GM19467 (cell line): Measurements from ENCODE around the gene CA7.
A peak's percentile ranks its signal among the peaks of the same experiment; 100 is the strongest.

Experiments used
- ATAC-seq: cut with Tn5 transposase; IDR thresholded peaks from one replicate; pipeline ENCODE4 v1.9.1; 2021; ENCODE audit warnings: mild to moderate bottlenecking, moderate library complexity; ENCODE audit not compliant: unreplicated experiment

The CA7 gene

DNA sequence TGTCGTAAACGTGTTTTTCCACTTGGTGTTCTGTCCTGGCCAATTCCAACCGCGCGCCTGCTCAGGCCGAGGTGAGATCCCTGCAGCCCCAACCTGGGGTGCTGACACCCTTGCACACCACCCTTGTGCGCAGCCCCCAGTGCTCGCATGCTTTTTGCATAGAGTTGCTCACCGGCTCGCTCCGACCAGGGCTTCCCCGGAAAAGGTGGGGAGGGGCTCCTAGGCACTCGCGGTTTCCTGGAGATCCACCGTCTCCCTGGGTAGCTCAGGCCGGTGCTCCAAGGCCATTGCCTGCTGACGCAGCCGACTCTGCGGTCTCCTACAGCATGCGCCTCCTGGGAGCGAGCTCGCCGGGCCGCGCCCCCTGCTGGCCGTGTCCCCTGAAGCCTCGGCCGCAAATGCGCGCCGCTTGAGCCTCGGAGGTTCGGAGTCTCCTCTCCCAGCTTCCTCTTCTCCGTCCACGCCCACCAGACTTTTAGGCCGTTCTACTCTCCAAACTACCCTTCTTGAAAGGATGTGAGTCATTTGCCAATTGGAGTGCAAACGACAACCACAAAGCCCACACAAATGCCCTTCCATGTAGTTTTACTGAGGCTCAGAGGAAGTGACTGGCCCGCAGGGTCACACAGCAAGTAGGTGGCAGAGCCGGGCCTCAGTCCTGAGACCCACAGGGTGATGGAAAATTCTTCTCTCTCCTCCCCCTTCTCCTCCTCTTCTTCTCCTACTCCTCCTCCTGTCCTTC lies 28.9 kb downstream of the CA7 start:
- peak; percentile 78 for ATAC-seq

DNA sequence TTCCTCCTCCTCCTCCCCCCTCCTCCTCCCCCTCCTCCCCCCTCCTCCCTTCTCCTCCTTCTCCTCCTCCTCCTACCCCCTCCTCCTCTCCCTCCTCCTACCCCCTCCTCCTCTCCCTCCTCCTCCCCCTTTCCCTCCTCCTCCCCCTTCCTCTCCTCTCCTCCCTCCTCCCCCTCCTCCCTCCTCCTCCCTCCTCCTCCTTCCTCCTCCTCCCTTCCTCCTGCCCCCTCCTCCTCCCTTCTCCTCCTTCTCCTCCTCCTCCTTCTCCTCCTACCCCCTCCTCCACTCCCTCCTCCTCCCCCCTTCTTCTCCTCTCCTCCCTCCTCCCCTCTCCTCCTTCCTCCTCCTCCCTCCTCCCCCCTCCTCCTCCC lies 29.5 kb downstream of the CA7 start:
- ATAC-seq: no peak

DNA sequence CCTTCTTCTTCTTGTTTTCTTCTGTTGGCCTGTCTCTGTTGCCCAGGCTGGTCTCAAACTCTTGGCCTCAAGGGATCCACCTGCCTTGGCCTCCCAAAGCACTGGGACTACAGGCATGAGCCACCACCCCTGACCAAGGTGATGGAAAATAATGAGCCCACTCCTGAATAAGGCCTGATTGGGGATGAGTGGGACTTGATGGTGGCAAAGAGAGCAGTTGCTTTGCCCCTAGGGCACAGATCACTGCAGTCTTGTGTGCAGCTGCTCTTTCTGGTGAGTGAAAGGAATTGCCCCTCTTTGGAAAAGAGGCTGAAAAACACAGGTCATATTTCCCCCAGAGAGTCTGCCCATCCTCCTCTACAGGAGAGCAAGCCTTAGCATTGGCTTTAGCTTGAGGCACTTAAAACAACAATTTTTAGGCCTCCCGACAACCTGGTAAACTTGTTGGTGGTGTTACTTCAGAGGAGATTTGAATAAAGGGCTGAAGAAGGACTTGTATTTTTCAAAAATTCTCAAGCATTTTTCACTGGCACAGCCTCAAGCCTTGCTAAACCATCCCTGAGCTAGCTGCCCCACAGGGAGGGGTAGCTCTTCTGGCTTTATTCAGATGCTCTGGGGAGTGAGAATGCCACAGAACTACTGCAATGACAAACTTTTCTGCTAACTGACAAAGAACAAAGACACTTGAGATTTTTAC lies 30.0 kb downstream of the CA7 start:
- no peak for ATAC-seq

DNA sequence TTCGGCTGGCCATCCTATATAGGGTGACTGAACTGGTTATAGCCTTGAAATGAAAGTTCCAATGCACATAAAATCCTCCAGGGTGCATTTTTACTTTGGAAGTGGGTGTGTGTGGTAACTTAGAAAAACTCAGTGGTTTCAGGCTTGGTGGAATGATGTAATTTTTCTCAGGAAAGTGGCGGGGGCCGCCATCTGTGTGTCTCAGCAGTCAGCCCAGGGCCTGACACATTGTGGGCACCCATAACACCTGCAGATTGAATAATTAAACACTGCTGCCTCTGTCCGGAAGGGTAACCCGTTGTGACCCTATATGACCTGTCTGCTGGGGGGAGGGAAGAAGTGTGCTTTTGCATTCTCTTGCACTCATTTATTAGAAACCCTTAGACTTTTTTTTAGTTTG lies 33.9 kb downstream of the CA7 start:
- ATAC-seq: no peak

DNA sequence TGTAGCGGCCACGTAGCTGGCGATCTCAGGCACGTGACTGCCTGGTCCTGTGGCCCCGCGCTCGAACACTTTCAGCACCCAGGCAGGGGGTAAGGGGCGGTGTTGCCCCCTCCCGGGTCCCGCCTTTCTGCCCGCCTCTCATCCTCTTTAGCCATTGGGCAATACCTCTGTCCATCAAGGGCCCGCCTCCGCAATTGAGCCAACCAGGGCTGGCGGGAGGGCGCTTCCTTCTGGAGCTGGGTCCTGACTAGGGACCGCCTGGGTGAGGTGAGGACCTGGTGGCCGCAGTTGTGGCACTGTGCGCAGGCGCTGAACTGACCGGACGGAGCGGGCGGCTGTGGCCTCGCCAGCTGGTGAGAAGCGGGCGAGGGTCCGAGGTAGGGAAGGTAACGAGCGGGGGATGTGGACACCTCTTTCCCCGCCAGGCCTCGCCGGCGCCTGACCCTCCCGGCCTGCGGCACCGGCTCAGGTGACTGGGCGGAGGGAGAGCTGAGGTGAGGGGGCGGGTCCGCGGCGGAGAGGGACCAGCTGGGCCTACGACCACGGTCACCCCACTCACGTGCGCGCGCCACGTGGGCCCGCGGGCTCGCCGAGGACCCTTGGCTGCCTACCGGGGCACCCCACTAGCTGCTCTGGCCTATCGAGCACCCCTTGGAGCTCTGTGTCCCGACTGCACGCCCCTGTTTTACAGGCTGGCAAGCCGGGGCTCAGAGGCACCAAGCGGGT lies 36.2 kb downstream of the CA7 start, which contains the start of gene PDP2:
TSS of gene PDP2 (plus strand) at position 228 of the 726 bp plus-strand sequence. CDS start 3,770 bp downstream, outside the sequence.
- peak; percentile 94 for ATAC-seq

DNA sequence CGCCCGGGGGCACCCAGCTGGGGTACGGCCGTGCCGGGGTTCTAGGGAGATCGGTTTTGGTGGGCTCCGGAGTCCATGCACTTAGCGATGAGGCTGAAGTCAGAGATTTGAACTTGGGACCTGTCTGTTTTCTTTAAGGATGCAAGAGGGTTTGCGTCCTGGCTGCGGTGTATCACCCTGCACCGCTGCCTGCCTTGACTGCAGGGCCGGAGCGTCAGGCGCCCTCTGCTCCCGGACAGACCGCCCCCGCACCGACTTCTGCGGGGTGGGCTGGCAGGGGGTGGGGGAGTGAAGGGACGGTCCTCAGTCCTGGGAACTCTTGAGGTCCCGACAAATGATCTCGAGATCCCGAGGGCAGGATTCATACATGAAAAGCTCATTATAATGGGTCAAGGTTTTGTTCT lies 36.8 kb downstream of the CA7 start:
- peak; percentile 4 for ATAC-seq

DNA sequence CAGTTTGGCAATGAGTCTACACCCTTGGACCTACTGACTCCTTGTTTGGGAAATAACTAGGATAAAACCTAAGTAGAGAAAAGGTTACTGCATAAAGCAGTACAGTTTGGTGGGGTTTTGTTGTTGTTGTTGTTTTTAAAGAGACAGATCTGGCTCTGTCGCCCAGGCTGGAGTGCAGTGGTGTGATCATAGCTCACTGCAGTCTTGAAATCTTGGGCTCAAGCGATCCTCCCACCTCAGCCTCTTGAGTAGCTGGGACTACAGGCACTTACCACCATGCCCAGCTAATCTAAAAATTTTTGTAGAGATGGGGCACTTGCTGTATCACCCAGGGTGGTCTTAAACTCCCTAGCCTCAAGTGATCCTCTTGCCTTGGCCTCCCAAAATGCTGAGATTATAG lies 37.3 kb downstream of the CA7 start:
- ATAC-seq: no peak

DNA sequence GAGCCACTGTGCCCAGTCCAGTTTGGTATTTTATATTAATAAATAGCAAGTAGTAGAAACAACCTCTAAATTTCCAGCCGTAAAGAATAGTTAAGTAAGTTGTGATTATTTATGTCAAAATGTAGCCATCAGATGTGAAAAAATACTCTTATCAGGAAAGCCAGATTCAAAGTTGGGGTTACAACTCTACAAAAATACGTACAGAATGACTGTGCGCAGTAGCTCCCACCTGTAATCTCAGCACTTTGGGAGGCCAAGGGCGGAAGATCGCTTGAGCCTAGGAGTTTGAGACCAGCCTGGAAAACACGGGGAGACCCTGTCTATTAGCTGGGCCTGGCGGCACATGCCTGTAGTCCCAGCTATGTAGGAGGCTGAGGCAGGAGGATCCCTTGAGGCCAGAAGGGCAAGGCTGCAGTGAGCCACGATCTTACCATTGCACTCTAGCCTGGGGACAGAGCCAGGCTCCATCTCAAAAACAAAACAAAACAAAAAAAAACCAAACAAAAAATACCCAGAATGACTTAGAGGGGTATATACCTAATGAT lies 37.8 kb downstream of the CA7 start:
- no peak for ATAC-seq

DNA sequence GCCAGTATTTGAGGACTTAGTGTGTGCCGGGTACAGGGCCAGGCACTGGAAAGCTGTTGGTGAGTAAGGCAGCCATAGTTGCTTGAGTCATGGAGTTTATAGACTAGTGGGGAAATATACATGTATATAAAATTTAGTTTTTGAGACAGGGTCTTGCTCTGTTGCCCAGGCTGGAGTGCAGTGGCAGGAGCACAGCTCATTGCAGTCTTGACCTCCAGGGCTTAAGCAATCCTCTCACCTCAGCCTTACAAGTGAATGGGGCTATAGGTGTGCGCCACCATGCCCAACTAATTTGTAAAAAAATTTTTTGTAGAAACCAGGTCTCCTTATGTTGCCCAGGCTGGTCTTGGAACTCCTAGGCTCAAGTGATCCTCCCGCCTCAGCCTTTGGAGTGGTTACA lies 38.5 kb downstream of the CA7 start:
- no peak for ATAC-seq

DNA sequence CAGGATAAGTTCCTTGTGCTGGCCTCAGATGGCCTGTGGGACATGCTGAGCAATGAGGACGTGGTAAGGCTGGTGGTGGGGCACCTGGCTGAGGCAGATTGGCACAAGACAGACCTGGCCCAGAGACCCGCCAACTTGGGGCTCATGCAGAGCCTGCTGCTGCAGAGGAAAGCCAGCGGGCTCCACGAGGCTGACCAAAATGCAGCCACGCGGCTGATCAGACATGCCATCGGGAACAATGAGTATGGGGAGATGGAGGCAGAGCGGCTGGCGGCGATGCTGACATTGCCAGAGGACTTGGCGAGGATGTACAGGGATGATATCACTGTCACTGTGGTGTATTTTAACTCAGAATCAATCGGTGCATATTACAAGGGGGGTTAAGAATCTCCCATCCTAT lies 41.3 kb downstream of the CA7 start:
- no peak for ATAC-seq

DNA sequence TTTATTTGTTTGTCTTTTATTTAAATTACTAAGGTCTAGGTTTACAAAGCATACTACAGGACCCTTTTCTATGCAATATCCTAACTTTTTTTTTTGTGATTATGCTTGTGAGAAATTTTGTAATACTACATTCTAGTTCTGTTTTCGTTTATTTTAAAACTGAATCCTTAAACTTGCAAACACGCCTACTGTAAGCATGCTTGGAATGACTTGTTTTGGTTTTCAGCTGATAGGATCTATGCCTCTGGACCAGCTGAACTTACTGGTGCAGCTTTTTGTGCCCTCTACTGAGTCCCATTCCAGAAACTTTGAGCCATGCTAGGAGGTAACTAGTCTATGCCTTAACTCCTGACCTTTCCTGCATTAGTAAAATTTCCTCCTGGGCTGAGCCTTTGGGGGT lies 42.1 kb downstream of the CA7 start:
- no peak for ATAC-seq

DNA sequence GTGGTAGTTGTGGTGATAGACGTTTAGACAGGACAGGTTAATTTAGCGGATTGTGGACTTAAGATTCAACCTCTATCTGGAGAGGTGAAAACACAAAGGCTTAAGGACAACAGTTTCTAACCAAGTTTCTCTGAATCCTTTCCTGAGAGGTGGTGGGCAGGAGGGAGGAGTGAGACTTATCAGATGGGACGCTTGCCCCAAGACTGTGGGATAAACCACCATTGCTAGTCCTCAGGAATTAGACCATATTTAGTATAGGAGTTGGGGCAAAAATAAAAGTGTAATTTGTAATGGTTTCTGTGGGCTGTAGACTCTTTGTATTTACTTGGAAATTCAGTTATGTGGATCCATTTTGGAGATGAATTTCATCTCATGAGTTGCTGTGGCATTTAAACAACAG lies 42.7 kb downstream of the CA7 start:
- no peak for ATAC-seq

DNA sequence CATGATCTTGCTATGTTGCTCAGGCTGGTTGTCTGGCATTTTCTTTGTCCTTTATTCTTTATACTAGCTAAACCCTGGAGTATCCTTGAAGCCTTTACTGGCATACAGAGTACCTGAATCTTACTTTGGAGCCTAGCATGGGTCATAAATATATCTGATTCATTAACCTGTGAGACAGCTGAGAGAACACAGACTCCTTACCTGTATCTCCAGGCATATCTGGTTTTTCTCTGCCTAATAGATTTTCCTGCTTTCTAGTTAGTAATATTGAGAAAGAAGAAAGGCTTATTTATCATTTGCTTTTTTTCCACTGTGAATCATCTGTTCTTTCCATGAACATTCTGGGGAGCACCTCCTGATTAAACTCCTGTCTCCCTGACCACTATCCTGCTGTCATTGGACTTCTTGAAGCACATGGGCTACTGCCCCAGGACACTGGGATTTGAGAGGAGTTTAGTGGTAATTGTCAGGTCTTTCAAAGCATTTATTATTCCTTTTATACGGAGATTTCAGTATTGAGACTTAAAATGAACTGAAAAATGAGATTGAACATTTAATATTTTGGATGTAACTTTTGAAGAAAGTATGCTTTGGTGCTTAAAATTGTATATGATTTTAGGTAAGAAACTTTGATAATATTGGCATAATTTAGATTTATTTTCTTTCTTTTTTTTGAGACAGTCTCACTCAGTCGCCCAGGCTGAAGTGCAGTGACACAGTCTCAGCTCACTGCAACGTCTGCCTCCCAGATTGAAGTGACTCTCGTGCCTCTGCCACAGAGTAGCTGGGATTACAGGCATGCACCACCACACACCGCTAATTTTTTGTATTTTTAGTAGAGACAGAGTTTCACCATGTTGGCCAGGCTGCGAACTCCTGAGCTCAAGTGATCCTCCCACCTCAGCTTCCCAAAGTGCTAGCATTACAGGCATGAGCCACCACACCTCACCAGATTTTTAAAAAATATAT lies 44.7 kb downstream of the CA7 start:
- ATAC-seq: no peak

DNA sequence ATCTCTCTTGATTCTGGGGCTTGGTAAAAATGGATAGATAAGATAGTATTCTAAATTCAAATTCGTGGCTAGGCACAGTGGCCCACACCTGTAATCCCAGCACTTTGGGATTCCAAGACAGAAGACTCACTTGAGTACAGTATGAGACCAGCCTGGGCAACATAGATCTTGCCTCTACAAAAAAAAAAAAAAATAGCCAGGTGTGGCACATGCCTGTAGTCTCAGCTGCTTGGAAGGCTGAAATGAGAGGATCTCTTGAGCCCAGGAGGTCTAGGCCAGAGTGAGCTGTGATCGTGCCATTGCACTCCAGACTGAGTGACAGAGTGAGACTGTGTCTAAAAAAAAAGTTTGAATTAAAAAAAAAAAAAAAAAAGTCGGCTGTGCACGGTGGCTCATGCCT lies 45.4 kb downstream of the CA7 start:
- no peak for ATAC-seq

DNA sequence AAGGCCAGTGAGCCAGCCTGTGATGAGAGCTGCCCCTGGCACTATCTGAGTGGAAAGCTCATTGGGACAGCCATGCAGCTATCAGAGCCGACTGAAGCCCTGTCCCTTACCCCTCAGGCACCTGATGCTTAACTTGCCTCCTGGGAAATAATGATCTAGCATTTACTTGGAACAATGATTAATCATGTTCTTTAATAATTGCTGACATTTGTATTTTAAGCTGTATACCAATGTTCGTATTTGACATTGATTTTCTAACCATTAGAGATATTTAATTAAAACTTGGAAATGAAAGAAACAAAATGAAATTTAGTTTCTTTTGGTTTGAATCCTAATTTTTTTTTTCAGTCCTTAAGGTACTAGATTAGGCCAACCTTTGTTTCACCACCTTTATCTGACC lies 46.6 kb downstream of the CA7 start:
- ATAC-seq: no peak

DNA sequence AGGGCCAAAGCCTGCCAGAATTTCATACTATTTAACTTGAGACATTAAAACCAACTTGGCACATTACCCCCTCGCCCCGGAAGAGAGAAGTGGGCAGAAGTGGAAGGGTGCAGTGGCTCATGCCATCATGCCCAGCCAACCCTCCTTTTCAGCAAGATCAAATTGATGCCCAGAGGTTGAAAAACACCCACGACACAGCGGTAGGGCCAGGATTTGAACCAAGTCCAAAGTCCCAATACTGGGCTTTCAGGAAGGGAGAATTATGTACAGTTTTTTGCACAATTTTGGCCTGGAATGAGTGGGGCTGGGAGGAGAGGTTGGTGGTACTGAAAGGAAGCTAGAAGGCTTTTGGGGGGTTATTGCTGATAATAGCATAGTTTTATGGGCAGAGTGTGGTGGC lies 47.1 kb downstream of the CA7 start:
- ATAC-seq: no peak

DNA sequence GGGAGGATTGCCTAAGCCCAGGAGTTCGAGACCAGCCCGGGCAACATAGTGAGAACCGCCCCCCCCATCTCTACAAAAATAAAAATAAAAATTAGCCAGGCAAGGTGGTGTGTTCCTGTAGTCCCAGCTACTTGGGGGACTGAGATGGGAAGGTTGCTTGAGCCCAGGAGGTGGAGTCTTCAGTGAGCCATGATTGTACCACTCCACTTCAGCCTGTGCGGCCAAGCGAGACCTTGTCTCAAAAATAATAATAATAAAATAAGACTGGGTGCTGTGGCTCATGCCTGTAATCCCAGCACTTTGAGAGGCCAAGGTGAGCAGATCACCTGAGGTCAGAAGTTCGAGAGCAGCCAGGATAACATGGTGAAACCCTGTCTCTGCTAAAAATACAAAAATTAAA lies 47.6 kb downstream of the CA7 start:
- no peak for ATAC-seq

DNA sequence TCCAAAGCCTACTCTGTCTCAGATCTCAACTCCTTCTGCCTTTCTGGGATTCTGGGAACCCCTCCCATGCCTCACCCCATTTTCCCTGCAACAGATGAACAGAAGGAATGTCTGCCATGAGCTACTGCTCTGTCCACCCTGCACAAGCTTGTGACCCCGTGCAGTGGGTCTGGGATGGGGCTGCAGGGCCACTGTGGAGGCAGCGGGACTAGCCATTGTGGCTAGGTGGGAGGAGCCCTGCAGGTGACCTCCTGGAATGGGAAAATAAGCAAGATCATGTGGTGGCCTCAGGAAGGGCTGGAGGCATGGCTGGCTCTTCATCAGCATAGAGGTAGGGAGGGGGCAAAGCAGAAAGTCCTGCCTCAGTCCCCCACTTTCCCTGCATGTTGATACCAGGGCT lies 49.8 kb downstream of the CA7 start:
- no peak for ATAC-seq

DNA sequence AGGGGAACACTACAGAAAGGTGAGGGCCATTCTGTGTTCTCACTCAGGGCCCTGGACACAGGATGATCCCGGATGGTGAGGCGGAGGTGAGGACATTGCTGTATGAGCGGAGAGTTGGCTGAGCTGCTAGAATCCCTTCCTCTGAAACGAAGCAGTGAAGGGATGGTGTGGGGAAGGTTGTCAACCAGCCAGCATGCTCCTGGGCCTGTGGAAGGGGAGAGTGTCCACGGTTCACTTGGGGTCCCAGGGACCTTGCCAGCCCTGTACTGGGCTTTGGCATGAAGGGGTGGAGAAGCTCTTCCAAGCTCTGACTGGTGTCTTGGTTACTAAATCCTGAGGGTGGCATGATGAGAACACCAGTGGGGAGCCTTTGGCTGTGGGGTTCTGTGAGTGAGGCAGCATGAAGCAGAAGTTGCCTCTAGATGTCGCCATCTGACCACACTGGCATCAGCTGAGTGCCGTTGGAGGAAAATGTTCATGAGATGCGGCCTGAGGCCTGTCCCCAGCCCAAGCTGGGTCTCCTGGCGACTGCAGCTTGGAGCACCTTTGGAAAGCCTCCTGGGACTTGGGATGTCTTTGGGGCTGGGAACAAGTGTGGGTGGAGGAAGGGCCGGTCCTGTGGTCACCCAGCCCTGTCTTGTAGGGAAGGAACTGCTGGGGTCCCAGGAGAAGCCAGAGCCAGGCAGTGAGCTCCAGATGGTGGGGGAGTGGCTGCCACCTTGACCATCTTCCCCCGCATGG lies 50.9 kb downstream of the CA7 start:
- ATAC-seq: no peak

DNA sequence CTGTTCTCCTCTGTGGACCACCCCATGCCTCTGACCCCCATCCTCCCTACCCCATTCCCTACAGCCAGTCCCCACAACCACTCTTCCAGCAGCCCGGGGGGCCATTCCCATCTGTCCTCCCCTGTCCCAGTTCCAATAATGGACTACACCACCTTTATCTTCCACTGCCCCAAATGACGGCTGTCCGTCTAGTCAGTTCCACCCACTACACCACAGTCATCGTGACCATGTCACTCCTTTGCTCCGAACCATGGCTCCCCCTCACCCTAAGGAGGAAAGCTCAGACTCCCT lies 51.4 kb downstream of the CA7 start:
- ATAC-seq: no peak
